SIG-M5 (cell line): Measurements from ENCODE around the gene ZNF66.
"Not testable (repeated sequence)": the region's sequence is repeated elsewhere in the genome, so short reads cannot be mapped to it uniquely, and the experiment has no call there.

ENCODE experiments used
- DNase-seq: peaks from one replicate; lab custom pipeline; 2025; lab: John Stamatoyannopoulos, UW

ZNF66 gene

DNA sequence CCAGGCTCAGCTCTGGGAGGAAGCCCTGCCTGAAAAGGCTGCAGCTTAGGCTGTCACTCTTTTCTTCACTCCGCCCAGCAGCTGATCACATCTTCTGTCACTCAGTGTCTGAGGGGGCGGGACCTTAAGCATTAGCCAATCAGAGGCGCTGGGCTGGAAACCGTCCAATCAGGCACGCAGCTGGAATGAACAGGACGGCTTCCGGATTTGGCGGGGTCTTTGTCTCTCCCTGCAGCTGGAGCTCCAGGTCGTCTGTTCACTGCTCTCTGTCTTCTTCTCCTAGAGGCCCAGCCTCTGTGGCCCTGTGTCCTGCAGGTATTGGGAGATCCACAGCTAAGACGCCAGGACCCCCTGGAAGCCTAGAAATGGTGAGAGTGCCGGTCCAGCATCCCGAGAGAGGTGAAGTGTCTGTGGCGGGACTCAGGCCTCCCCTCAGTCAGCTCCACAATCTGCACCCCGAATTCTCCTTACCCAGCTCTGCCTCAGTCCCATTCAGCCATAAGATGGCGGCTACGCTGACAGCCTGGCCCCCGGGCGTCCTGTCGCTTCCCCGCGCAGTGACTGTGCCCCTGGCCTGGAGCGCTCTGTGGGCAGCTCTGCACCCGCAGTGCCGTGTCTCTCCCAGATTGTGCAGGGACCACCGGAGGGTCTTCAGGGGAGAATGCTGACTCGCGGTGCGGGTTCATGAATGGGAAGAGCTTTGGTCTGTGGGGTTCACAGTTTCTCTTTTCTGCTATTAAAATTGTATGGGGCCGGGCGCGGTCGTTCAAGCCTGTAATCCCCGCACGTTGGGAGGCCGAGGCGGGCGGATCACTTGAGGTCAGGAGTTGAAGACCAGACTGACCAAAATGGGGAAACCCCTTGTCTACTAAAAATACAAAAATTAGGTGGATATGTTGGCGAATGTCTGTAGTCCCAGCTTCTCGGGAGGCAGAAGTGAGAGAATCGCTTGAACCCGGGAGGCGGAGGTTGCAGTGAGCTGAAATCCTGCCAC, at the start of gene ZNF66:
Gene ZNF66, plus strand, starts transcription at position 222 of the 994 bp plus-strand sequence. Its CDS starts 144 bp downstream, at position 366.
- DNase-seq: no peak

DNA sequence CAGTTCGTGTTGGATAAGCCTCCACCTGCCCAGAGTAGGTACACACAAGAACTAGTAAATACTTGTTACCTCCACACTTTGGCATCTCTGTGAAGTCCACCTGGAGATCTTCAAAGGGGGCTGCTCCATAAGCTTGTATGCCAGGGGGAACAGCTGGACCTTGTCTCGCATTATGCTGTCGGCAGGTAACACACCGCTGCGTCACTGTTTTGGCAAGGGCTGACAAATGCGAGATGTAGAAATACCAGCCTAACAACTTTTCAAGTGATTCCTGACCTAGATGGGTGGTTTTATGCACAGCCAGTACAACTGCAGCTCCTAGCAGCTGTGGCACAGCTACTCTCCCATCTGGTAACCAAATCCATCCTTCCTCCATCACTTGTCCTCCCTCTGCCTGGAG, 25.9 kb upstream of the ZNF66 start:
- DNase-seq: not testable (repeated sequence)

DNA sequence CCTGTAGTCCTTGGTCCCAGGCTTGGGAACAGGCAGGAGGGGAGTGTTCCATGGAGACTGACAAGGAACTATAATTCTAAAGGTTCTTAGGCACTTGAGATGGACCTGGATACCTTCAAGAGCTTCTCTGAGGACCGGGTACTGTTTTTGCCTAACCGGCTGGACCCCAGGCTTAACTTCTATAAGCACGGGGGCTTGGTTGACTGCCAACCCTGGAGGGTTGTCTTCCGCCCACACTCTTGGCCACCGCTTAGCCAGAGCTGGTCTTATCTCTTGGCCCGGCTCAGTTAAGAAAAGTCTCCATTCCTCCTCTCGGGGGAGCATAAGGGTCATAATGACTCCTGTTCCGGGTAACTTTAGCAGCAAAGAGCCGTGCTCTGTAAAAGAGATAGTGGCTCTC, 23.8 kb upstream of the ZNF66 start:
- DNase-seq: not testable (repeated sequence)

DNA sequence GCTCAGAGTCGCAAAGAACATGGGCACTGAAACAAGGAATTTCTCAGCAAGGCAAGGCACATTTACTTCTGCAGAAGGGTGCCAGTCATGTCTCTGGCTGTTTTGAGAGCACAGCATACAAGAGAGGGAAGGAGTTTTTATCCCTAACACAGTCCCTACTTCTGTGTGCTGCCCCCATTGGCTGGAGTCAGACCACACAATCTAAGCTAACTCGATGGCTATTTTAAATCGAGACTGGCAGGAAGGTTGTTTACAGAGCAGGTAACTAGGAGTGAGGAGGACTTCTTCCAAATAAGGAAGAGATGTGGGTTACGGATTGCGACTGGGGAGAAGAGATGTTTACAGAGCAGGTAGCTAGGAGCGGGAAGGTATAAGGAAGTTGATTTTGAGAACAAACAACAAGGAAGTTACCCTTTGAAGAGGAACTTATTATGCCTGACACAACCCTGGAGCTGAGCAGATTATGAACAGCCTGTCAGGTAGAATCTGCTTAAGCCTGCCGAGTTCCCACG, 6.8 kb upstream of the ZNF66 start:
- DNase-seq: not testable (repeated sequence)

DNA sequence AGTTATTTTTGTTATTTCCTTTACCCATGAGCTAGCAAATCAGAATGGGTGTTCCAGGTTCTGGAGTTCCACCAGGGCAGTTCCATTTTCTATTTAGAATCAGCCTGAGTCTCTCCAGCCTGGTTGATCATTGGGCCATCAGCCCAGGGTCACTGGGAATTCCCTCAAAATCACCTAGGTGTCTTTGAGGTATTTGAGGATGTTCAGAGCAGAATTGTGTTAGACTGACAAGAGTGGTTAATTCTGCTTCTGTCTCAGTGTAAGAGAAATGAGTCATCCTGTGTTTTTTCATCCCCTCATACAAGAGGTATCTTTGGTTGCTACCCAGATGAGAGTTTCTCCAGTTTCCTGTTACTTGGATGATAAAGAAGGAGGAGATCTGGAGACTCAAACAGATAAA, 11.7 kb downstream of the ZNF66 start:
- no peak for DNase-seq

DNA sequence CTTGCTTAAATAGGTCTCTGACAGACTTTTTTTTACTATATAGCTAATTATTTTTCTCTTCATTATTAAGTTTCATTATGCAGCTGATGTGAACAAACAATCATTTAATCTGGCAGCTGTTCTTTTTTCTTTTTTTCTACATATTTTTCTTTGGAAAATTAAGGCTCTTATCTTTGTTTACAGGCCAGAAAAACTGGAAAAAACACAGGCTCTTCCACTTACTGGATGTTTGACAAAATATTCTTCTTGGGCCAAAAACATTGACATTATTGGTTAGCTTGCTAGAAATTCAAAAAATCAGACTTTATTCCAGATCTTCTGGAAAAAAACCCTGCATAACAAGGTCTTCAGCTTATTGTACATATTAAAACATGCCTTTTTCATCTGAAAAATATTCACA, 15.7 kb downstream of the ZNF66 start:
- no peak for DNase-seq

DNA sequence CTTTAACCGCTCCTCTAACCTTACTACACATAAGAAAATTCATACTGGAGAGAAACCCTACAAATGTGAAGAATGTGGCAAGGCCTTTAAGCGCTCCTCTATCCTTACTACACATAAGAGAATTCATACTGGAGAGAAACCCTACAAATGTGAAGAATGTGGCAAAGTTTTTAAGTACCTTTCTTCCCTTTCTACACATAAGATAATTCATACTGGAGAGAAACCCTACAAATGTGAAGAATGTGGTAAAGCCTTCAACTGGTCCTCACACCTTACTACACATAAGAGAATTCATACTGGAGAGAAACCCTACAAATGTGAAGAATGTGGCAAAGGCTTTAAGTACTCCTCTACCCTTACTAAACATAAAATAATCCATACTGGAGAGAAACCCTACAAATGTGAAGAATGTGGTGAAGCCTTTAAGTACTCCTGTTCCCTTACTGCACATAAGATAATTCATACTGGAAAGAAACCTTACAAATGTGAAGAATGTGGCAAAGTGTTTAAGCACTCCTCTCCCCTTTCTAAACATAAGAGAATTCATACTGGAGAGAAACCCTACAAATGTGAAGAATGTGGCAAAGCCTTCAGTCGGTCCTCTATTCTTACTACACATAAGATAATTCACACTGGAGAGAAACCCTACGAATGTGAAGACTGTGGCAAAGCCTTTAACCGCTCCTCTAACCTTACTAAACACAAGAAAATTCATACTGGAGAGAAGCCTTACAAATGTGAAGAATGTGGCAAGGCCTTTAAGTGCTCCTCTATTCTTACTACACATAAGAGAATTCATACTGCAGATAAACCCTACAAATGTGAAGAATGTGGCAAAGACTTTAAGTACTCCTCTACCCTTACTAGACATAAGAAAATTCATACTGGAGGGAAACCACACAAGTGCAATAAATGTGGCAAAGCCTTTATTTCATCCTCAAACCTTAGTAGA, 30.5 kb downstream of the ZNF66 start:
- DNase-seq: not testable (repeated sequence)

DNA sequence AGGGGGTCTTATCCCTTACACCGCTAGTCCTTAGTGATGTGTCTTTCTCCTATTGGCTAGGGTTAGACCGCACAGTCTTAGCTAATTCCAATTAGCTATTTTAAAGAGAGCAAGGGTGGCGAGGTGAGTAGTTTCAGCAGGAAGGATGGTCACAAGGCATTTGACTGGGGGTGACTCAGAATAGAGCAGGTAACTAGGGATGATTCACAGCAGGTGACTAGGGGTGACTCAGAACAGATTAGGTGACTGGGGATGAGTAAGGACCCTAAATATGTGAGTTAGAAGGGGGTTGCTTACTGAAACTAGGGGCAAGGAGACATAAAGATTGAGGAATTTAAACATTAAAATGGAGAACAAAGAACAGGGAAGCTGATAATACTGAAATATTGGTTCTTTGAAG, 64.3 kb downstream of the ZNF66 start:
- no peak for DNase-seq
